OCI-LY1 (cell line): Measurements from ENCODE around the gene KREMEN1.
"Not testable (repeated sequence)": the region's sequence is repeated elsewhere in the genome, so short reads cannot be mapped to it uniquely, and the experiment has no call there.

Source experiments
- H2AFZ ChIP-seq: fragments of 200-600 bp; sonication (generic), shearing (Covaris generic); 2 replicates; pipeline ENCODE4 v1.6.0; 2014; ENCODE audit warnings: antibody characterized with exemption, mild to moderate bottlenecking, low read length
- H3F3A ChIP-seq: fragments of 200-600 bp; sonication (generic), shearing (Covaris generic); 2 replicates; pipeline ENCODE4 v1.6.0; 2014; ENCODE audit warnings: mild to moderate bottlenecking, antibody characterized with exemption, low read length, moderate library complexity; ENCODE audit not compliant: insufficient read depth
- H3K27ac ChIP-seq: fragments of 200-600 bp; sonication (generic); 2 replicates; pipeline ENCODE4 v1.5.1; 2014; ENCODE audit warnings: low read length, mixed run types, mild to moderate bottlenecking, low read depth; ENCODE audit not compliant: poor library complexity, severe bottlenecking
- H3K27me3 ChIP-seq: fragments of 200-600 bp; sonication (generic); 2 replicates; pipeline ENCODE4 v1.6.0; 2014; ENCODE audit warnings: antibody characterized with exemption, mild to moderate bottlenecking, low read length, moderate library complexity; ENCODE audit not compliant: insufficient read depth
- H3K36me3 ChIP-seq: fragments of 200-600 bp; sonication (generic); 2 replicates; pipeline ENCODE4 v1.6.1; 2014; ENCODE audit warnings: mild to moderate bottlenecking, antibody characterized with exemption, low read length, moderate library complexity, mixed read lengths; ENCODE audit not compliant: insufficient read depth
- H3K4me1 ChIP-seq: fragments of 200-600 bp; sonication (generic); 2 replicates; pipeline ENCODE4 v1.5.1; 2014; ENCODE audit warnings: mild to moderate bottlenecking, low read length, moderate library complexity; ENCODE audit not compliant: insufficient read depth, severe bottlenecking
- H3K4me2 ChIP-seq: fragments of 200-600 bp; sonication (generic), shearing (Covaris generic); 2 replicates; pipeline ENCODE4 v1.6.1; 2014; ENCODE audit warnings: low read length
- H3K4me3 ChIP-seq: fragments of 200-600 bp; sonication (generic); 2 replicates; pipeline ENCODE4 v1.5.1; 2014; ENCODE audit warnings: low read length, low read depth, mild to moderate bottlenecking, mixed read lengths; ENCODE audit not compliant: poor library complexity, severe bottlenecking
- H3K79me2 ChIP-seq: fragments of 200-600 bp; shearing (Covaris generic); 2 replicates; pipeline ENCODE4 v1.6.1; 2016; ENCODE audit warnings: mixed run types, low read length, mixed read lengths; ENCODE audit not compliant: insufficient read depth
- H3K9ac ChIP-seq: fragments of 200-600 bp; sonication (generic), shearing (Covaris generic); 2 replicates; pipeline ENCODE4 v1.6.1; 2014; ENCODE audit warnings: mild to moderate bottlenecking, low read length, mixed read lengths
- H3K9me2 ChIP-seq: fragments of 200-600 bp; sonication (generic), shearing (Covaris generic); 2 replicates; pipeline ENCODE4 v1.6.1; 2014; ENCODE audit warnings: low read depth, mild to moderate bottlenecking, low read length, mixed read lengths
- H3K9me3 ChIP-seq: fragments of 200-600 bp; shearing (Covaris generic); 2 replicates; pipeline ENCODE4 v1.6.1; 2014; ENCODE audit warnings: low read length, mixed read lengths
- H4K20me1 ChIP-seq: fragments of 200-600 bp; sonication (generic), shearing (Covaris generic); 2 replicates; pipeline ENCODE4 v1.6.0; 2016; ENCODE audit warnings: mild to moderate bottlenecking, low read length; ENCODE audit not compliant: insufficient read depth
- CTCF ChIP-seq: fragments of 200-600 bp; sonication (generic), shearing (Covaris generic); IDR thresholded peaks from 2 replicates; pipeline ENCODE4 v1.5.1; 2017; ENCODE audit warnings: mild to moderate bottlenecking, antibody characterized with exemption, low read length, moderate library complexity, mixed read lengths
- EZH2 ChIP-seq: fragments of 200-600 bp; sonication (generic), shearing (Covaris generic); IDR thresholded peaks from 2 replicates; pipeline ENCODE4 v1.8.0; 2017; ENCODE audit warnings: borderline replicate concordance, mixed run types, mild to moderate bottlenecking, antibody characterized with exemption, low read length, moderate library complexity, mixed read lengths

The KREMEN1 gene

GRCh38 chr22:29116397-29117123 is 43.7 kb downstream of the KREMEN1 start:
- Histone ChIP-seq H3K27ac (no peak overlapping the region), H3K4me1 (no peaks in the 10 kb centered on the region), H3K4me3 (no peak overlapping the region), H2AFZ (no peak overlapping the region), H4K20me1 (no peaks in the 10 kb centered on the region), H3K27me3 (no peaks in the 10 kb centered on the region; the same call in 1 of the 2 replicates), H3K4me2 (no peak overlapping the region), H3K36me3 (no peaks in the 10 kb centered on the region), H3K9ac (no peak overlapping the region), H3K79me2 (no peaks in the 10 kb centered on the region), H3F3A (no peaks in the 10 kb centered on the region), H3K9me3 (no peaks in the 10 kb centered on the region), H3K9me2 (no peaks in the 10 kb centered on the region)
- TF ChIP-seq EZH2 (no peak), CTCF (no peak)

GRCh38 chr22:29117799-29118477 is 45.1 kb downstream of the KREMEN1 start:
- Histone ChIP-seq H3K4me2 (no peak overlapping the region), H3F3A (no peaks in the 10 kb centered on the region), H3K4me3 (no peak overlapping the region), H3K27me3 (no peaks in the 10 kb centered on the region; the same call in 1 of the 2 replicates), H3K9ac (no peak overlapping the region), H3K9me2 (no peaks in the 10 kb centered on the region), H3K36me3 (no peaks in the 10 kb centered on the region), H3K79me2 (no peaks in the 10 kb centered on the region), H4K20me1 (no peaks in the 10 kb centered on the region), H3K9me3 (no peaks in the 10 kb centered on the region), H3K27ac (no peak overlapping the region), H3K4me1 (no peaks in the 10 kb centered on the region), H2AFZ (no peak overlapping the region)
- TF ChIP-seq CTCF (no peak), EZH2 (no peak)

- not testable (repeated sequence) for H3K9ac ChIP-seq, H3K27me3 ChIP-seq, H3K9me3 ChIP-seq, H3K4me2 ChIP-seq, H3K4me3 ChIP-seq, H3K27ac ChIP-seq, H3K36me3 ChIP-seq, H3K9me2 ChIP-seq, H4K20me1 ChIP-seq, H3K79me2 ChIP-seq, H3F3A ChIP-seq, H2AFZ ChIP-seq, H3K4me1 ChIP-seq
Observed at GRCh38 chr22:29120098-29120912, 47.5 kb downstream of the KREMEN1 start.
